Hematopoietic multipotent progenitor cell treated with erythropoietin and hydrocortisone succinate and interleukin-3 and kit ligand, for 6 days (in vitro differentiated cells): ENCODE data around the gene LAT.
"Not testable (repeated sequence)": the region's sequence is repeated elsewhere in the genome, so short reads cannot be mapped to it uniquely, and the experiment has no call there.

Source experiments
- DNase-seq: peaks from one replicate; pipeline ENCODE4 v3.0.0-alpha.2; 2015

The LAT gene

GRCh38 chr16:28984619-28985135 lies at the start of gene LAT:
Gene LAT (plus strand): TSS chr16:28985052. CDS start chr16:28985418, 366 bp downstream.
- DNase-seq, result peak; percentile 83

GRCh38 chr16:28935346-28935745 lies 49.5 kb upstream of the LAT start:
- peak; percentile 23 for DNase-seq

DNA sequence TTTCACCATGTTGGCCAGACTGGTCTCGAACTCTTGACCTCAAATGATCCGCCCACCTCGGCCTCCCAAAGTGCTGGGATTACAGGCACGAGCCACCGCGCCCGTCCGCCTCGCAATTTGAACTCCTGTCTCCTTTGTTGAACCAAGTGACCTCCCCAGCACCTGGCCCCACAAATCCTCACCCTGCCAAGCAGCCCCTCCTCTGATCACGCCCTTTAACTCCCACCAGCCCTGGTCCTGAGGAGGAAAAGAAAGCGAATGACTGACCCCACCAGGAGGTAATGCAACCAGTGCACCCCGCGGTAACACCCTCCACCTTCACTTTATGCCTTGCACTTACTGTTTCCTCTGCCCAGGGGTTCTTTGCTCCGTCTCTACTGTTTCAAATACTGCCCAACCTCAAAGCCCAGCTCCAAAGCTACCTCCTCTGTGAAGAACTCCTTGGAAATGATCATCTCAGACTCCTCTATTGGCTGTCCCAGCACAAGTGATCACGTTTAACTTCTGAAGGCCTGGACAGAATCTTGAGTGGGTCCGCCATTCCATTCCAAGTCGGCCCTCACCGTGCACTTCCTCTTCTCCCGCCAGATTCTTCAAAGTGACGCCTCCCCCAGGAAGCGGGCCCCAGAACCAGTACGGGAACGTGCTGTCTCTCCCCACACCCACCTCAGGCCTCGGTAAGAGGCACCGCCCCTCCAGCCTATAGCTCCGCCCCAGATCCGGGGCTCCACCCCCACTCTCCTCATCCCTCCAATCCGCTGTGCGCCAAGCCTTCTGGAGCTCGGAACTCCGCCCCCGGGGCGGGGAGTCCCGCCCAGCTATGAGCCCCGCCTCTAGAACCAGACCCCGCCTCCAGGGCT lies 48.7 kb upstream of the LAT start:
- peak; percentile 97 for DNase-seq

- DNase-seq, result no peak
Measured at GRCh38 chr16:28936784-28937155, 48.1 kb upstream of the LAT start.

DNA sequence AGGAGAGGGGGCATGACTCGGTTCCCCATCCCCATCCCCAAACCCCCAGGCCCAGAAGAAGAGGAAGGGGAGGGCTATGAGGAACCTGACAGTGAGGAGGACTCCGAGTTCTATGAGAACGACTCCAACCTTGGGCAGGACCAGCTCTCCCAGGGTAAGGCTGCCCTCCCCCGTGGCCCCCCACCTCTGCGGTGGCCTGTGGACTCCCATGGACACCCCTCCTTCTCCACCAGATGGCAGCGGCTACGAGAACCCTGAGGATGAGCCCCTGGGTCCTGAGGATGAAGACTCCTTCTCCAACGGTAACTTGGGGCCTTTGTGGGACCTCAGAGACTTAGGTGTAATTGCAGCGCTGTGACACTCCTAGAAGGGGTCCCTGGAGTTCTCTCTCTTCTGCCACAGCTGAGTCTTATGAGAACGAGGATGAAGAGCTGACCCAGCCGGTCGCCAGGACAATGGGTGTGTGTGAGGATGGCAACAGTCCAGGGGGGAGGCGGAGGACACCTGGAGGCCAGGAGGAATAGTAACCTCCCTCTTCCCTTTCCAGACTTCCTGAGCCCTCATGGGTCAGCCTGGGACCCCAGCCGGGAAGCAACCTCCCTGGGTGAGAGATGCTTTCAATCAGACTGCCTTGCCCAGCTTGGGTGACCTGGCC lies 47.5 kb upstream of the LAT start:
- DNase-seq, result peak; percentile 22

DNA sequence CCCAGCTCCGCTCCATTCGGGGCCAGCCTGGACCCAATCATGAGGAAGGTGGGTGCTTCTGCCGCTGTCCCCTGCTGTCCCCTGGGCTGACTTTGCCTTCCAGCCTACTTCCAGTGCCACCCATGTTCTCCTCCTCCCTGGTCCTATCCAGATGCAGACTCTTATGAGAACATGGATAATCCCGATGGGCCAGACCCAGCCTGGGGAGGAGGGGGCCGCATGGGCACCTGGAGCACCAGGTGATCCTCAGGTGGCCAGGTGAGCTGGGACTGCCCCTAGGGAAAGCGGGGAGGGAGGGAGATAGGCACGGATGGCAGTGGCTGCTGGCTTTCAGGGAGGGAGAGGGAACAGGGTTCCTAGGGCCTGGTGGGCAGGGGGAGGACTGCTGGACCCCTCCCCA lies 46.1 kb upstream of the LAT start:
- DNase-seq, result no peak

- not testable (repeated sequence) for DNase-seq
Measured at GRCh38 chr16:28939825-28940224, 45.0 kb upstream of the LAT start.

DNA sequence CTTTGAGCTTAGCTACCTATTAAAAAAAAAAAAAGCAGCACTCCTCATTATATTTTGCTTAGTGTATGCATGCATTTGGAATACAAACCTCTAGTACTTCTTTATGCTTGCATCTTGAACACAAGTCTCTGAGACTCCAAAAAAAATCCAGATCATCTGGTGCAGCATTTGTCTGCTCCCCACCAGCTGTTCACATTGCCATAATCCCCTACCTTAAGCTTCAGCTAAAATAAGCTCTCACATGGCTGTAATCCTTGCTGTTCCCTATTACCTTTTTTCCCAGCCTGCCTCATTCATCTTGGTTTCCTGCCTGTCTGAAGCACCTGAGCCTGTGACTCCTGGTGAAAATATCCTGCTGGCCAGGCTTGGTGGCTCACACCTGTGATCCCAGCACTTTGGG lies 41.6 kb upstream of the LAT start:
- DNase-seq, result no peak

DNA sequence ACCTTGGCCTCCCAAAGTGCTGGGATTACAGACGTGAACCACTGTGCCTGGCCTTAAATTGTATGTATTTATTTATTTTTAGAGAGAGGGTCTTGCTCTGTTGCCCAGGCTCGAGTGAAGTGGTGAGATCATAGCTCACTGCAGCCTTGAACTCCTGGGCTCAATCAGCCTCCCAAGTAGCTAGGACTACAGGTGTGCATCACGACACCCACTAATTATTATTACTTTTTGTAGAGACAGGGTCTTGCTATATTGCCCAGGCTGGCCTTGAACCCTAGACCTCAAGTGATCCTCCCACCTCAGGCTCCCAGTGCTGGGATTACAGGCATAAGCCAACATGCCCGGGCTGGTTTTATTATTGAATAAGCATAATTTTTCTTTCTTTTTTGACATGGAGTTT lies 38.2 kb upstream of the LAT start:
- DNase-seq, result no peak

DNA sequence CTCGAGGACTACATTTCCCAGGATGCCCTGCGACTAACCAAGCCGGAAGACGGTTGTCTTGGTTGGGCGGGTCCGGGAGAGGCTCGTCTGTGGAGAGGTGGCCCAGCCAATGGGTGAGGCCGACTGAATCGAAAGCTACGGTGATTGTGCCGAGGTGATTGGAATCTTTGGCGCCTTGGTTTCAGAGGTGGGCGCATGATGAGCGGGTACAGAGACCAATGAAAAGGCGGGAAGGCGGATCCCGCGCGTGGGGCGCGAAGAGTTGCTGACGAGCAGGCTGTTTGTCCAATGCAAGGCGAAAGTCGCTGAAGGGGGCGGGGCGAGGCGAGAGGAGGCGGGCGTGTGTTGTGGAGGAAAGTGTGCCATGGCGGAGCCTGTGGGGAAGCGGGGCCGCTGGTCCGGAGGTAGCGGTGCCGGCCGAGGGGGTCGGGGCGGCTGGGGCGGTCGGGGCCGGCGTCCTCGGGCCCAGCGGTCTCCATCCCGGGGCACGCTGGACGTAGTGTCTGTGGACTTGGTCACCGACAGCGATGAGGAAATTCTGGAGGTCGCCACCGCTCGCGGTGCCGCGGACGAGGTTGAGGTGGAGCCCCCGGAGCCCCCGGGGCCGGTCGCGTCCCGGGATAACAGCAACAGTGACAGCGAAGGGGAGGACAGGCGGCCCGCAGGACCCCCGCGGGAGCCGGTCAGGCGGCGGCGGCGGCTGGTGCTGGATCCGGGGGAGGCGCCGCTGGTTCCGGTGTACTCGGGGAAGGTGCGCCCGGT lies 34.0 kb upstream of the LAT start, which contains the start of gene NFATC2IP:
TSS of gene NFATC2IP (plus strand) at position 290 of the 762 bp plus-strand sequence. CDS start at position 365, 75 bp downstream.
- peak; percentile 100 for DNase-seq

GRCh38 chr16:28951410-28951943 lies 33.4 kb upstream of the LAT start:
- DNase-seq, result peak; percentile 72

GRCh38 chr16:28958216-28958615 lies 26.6 kb upstream of the LAT start:
- DNase-seq, result no peak

GRCh38 chr16:28958836-28959235 lies 26.0 kb upstream of the LAT start:
- DNase-seq, result no peak

- DNase-seq, result no peak
Measured at GRCh38 chr16:28964072-28964471, 20.8 kb upstream of the LAT start.

GRCh38 chr16:28964496-28964895 lies 20.4 kb upstream of the LAT start:
- no peak for DNase-seq

- DNase-seq, result no peak
Measured at GRCh38 chr16:28967156-28967555, 17.7 kb upstream of the LAT start.

DNA sequence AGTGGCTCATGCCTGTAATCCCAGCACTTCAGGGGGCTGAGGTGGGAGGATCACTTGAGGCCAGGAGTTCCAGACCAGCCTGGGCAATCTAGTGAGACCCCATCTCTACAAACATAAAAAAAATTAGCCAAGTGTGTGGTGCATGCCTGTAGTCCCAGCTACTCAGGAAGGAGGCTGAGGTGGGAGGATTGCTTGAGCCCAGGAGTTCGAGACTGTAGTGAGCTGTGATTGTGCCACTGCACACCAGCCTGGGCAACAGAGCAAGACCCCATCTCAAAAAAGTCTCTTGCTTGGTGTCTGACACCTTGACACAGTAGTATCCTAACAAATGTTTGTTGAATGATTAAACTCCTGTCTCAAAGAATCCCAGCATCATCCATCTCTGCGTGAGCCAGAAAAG lies 15.2 kb upstream of the LAT start:
- not testable (repeated sequence) for DNase-seq

DNA sequence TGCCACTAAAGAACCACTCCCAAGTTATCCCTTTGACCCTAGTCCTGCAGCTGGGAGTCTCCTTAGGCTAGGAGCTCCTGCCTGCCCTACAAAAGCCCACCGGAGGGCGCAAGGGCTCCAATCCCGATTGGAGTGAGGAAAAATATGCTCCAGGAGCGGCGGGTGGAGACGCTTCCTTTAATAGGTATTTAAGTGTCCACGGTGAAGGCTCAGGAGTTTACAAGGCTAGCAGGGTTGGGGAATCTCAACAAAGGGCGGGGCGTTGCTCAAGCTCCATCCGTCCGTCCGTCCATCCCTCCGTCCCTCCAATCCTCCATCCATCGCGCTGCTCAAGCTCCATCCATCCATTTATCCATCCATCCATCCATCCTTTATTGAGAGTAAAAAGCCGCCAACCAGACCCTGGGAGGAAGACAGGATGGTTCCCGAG lies 10.8 kb upstream of the LAT start:
- peak; percentile 53 for DNase-seq

DNA sequence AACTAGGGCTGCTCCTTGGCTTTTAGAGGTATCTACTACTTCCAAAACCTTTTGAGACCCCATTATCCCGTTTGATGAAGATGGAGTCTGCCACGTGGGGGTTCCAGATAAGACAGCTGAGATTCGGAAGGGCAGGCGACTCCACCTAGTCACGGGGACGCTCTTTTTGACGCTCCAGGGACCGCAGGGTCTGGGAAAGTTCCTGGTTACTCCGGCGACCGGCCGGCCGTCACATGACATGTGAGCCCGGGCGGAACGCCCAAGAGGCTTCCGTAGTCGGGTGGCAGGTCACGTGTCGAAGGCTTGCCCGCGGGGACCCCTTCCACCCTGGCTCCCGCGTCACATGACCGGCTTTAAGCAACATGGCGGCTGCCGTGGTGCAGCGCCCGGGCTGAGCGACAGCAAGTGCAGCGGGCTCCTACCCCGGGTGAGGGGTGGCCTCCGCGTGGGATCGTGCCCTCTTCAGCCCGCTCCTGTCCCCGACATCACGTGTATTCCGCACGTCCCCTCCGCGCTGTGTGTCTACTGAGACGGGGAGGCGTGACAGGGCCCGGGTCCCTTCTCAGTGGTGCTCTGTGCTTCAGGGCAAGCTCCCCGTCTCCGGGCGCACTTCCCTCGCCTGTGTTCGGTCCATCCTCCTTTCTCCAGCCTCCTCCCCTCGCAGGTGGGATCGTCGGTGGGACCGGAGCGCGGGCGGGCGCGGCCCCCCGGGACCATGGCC lies 10.3 kb upstream of the LAT start, which contains the start of gene SPNS1:
TSS of gene SPNS1 (plus strand) at position 342 of the 721 bp plus-strand sequence. CDS start at position 716, 374 bp downstream.
- peak; percentile 98 for DNase-seq

DNA sequence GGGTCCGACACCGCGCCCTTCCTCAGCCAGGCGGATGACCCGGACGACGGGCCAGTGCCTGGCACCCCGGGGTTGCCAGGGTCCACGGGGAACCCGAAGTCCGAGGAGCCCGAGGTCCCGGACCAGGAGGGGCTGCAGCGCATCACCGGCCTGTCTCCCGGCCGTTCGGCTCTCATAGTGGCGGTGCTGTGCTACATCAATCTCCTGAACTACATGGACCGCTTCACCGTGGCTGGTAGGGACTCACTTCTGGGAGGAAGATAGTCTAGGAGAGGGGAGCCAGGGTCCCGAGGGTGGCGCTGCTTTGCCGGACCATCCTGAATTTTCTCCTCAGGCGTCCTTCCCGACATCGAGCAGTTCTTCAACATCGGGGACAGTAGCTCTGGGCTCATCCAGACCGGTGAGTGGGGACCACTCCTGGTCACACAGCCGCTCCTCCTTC lies 9.7 kb upstream of the LAT start:
- no peak for DNase-seq

- DNase-seq, result no peak
Measured at GRCh38 chr16:28977703-28978662, 6.9 kb upstream of the LAT start.
